Activated naive CD8-positive, alpha-beta T cell treated with anti-CD3 and anti-CD28 coated beads, Interleukin-2, amount 50 U/mL, for 16 hours (primary cell): ENCODE data around the gene STXBP3.

Experiments used
- DNase-seq: peaks from one replicate; pipeline ENCODE4 v3.0.0-alpha.2; 2020; ENCODE audit warnings: low read depth, low spot score

Gene STXBP3

DNA sequence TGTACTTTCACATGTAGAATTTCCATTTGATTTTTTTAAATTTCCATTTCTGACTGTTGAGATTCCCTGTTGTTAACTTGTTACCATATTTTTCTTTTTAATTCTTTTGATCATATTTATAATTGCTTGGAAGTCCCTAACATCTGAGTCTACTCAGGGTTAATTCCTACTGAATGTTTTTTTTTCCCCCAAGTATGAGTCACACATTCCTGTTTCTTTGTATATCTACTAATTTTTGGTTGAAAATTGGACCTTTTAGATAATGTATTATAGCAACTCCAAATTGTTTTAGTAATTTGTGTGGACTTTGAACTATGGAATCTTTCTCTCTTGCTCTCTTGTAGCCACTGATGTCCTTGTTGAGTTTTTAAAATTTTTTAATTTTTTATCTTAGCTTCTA is 54.6 kb downstream of the STXBP3 start:
- no peak for DNase-seq

DNA sequence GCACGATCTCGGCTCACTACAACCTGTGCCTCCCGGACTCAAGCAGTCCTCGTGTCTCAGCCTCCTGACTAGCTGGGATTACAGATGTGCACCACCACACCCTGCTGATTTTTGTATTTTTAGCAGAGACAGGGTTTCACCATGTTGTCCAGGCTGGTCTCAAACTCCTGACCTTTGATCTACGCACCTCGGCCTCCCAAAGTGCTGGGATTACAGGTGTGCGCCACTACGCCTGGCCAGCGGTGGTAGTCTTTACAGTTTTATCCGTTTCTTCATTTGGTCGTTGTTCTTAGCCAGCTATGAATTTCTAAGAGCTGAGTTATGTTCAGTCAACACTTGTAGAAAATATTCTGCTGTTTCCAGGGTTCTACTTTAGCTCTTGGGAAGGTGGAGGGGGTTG is 57.1 kb downstream of the STXBP3 start:
- no peak for DNase-seq

DNA sequence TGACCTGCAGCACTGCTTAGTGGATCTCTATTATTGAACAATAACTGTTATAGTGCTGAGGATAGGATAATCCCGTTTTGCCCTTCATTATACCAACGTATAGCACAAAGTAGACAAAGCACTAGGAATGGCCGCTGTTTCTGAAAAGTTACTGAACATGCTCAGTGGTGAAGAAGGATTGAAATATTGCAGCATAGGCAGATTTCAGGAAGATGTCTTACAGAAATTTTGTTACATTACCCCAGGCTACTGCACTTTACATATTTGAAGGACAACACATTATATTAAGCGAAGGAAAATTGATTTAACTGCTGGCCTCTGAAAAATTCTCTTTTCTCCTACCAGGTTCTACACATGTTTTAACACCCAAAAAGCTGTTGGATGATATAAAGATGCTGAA is 62.0 kb downstream of the STXBP3 start:
- no peak for DNase-seq

DNA sequence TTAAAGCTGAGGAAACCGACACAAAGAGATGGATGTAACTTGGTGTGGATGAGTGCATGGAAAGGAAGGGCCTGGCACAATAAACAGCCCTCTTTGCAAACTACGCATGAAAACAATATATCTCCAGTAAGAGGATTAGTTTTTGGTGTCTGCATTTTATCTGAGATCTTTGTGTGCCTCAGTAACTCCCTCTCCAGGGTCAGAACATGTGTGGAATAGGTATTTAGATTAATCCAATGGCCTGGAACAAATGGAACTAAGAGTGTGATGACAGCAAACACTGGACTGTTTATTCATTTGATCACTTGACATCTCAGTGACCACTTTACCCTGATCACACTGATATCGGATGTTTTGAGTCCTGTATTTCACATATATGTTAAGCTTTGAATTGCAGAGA is 65.1 kb downstream of the STXBP3 start:
- DNase-seq = no peak

DNA sequence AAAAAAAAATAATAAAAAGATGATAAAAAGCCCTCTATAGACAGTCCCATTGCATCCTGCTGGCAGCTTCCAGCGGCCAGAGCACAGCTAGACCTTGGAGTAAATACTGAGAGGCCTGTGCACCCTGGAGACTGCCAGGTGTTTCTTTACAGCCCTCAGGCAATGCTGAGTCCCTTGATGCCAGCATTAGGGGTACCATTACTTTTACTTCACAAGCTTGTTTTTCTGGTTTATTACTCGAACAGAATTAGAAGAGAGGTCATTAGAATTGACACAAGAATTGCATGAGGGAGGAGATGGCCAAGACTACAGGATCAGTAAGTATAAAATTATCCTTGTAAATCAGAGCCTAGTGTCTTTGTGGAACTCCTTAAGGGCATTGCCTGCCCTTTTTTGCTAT is 66.9 kb downstream of the STXBP3 start:
- no peak for DNase-seq

DNA sequence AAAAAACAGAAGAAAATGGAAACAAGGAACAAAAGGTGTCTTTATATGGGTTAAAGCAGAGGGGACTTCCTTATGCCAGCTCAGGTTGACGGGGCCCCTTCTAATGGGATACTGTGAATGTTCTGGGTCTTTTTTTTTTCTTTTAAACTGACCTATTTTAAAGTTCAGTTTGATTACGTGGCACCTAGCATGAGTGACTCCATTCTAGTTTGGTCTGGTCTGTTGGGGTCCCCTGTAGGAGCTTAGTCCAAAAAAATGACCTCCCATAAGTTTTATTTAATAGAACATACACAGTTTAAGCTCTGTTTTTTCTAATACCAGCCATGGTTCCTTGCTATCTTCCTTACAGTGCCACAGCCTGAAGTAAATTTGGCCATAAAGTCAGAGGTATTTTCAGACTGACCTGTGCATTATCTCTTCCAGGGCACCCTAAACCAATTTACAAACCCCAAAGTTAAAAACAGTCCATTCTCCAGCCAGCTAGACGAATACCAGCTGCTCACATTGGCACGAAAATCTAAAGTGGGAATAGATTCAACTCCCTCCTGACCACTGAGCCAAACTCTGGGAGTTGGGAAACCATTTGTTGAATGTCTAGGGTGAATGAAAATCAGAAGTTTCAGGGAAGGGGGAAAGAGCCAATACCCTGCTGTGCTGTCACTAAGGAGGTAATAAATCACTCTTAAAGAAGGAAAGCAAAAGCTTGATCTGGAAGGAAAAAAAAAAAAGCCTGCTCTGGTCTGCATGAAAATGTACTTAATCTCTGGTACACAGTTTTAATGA is 68.1 kb downstream of the STXBP3 start:
- no peak for DNase-seq

DNA sequence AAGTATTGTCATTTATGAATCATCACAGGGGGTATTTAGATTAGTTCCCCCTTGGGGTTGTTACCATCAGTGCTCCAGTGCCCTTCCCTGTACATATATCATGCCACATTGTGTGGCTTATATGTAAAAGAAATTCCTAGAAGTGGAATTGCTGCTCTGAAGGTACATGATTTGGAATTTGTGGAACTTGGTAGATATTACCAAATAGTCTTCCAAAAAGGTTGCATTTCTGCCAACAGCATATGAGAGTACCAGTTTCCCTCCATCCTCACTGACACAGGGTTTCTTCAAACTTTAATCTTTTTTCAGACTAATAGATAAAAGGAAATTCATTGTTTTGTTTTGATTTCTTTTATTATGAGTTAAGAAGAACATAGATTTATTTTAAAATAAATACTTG is 69.1 kb downstream of the STXBP3 start:
- no peak for DNase-seq

DNA sequence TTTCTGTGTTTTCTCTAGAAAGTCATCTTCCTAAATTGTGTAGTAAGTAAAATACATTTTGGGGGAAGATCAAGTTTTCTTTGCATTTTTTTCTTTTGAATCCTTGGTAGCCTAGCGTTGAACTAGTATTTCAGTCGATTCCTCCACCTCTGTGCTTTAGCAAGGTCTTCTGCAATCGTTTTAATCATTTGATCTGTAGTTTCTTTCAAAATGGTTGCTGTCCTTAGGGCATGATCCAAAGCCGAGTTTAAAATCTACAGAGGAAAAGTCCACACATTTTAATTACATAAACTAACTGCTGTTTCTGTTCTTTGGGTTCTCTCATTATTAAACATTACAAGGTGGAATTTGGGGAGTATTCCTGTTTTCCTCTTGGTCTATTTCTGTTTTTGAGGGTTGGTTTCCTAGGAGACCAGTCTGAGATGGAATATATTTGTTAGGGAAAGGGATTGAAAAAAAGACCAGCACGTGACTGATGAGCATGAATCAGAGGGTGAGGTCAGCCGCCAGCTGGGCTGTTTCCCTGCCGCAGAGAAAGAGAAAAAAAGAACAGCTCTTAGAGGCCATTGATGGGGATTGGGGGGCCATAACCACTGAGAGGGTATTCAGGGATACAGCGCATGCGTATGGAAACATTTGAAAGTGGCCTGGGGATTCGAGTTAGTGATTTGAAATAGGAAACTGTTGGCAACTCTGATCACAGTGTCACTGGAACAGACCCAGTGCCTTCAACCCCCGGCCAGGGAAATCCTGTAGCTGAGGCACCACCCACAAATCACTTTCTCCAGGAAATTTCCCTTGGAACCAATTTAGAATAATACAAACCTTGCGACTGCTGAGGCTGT is 69.8 kb downstream of the STXBP3 start:
- no peak for DNase-seq

DNA sequence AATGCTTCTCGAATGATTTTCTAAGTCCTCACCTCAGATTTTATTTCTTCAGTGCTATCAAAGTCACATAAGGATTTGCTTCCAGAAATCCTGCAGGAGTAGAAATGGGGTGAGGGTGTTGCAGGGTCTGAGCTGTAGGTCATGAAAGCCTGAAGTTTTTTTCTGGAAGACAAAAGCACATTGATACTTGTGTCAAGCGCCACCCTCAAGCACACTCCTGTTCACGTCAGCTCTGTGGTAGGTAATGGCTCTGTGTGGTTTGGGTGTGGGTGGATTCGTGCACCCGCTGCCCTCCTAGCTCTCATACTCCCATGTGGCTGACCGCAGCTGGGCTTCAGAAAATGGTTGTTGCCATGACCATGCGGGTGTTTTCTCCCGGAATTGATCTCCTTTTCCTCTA is 70.5 kb downstream of the STXBP3 start:
- no peak for DNase-seq

DNA sequence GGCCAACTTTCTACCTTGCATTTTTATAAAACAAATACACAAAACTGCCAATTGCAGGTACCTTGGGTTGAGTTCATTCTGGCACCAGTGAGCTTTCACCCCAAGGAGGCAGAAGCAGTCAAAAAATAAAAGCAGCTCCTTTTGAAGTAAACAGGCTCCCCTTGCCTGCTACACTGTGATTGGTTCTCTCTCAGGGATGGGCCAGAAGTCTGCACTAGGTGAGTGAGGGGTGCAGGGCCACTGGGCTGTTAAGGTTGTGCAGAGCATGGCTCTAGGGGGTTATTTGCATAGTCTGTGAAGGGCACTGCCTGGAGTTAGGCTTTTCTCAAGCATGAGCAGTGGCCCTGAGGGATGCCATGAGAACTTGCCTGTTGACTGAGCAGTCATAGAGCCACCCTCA is 71.3 kb downstream of the STXBP3 start:
- no peak for DNase-seq

DNA sequence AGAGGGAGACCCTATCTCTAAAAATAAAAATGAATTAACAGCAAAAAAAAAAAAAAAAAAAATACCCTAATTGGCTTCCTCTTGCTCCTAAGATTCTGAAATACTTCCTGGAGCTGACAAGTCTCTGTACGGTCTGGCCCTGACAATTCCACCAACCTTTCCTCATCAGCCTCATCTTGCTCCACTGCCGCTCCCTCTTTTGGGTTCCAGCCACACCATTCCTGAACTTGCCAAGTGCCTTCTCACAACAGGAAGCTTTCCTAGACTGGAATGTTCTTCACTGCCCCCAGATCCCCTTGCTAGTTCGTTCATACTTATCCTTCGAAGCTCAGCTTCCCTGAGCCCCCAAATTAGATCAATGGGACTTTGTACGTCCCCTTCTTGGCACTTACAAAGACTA is 73.4 kb downstream of the STXBP3 start:
- no peak for DNase-seq

GRCh38 chr1:108823632-108824031 is 77.2 kb downstream of the STXBP3 start:
- DNase-seq = no peak

- no peak for DNase-seq
Observed at GRCh38 chr1:108824051-108824450, 77.6 kb downstream of the STXBP3 start.

DNA sequence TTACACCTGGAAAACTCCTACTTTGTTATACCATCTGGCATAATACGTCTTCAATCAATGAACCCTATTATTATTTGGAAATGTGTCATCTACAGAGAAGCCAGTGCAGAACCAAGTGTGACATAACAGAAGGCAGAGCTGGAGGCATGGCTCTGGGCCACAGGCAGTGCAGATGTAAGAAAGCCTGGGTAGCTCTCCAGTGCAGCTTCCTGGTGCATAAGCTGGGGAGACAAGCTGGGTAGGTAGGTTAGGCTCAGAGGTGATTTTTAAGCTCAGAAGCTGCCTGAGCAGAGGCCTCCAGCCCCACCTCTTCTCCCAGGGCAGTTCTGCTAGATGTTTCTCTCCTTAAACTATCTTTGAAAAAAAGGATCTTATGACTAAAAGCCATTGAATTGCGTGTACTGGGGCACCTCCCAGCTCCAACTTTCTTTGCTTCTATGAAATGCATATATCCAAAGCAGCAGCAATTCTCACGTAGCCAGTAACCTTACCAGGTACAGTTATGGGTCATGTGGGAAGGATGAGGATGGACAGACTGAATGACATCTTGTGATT is 79.7 kb downstream of the STXBP3 start:
- DNase-seq = no peak

- peak; percentile 32 for DNase-seq
Observed at GRCh38 chr1:108828074-108828961, 81.8 kb downstream of the STXBP3 start.

- DNase-seq = no peak
Observed at GRCh38 chr1:108829498-108829916, 83.0 kb downstream of the STXBP3 start.

GRCh38 chr1:108830119-108831008 is 83.9 kb downstream of the STXBP3 start:
- DNase-seq = no peak

GRCh38 chr1:108831225-108831624 is 84.8 kb downstream of the STXBP3 start:
- no peak for DNase-seq

DNA sequence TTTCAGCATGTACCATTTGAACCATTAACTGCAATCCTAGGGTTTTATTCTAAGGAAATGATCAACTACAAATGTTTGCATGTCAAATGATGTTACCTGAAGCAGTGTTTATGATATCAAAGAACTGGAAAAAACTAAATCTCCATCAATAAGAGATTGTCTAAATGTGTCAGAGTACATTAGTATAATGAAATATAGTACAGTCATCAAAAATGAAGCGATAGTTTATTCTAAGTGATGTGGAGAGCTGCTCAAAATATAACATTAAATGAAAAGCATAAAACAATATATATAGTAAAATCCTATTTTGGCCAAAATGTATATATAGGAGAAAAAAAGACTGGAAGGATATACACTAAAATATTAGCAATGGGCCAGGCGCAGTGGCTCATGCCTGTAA is 86.5 kb downstream of the STXBP3 start:
- no peak for DNase-seq

GRCh38 chr1:108841703-108842102 is 95.2 kb downstream of the STXBP3 start:
- DNase-seq = no peak
